ENCODE measurements around the gene B3GALT2. TPM values are rescaled to one million over a fixed set of nuclear protein-coding genes. Genes with fewer than 3 reads are reported as not detected.

Gene B3GALT2
- total and polyA plus RNA-seq, 2 donors (not counting 3 experiments of a cell fraction or from before 2014, with no cell fraction given), result not detected

DNA sequence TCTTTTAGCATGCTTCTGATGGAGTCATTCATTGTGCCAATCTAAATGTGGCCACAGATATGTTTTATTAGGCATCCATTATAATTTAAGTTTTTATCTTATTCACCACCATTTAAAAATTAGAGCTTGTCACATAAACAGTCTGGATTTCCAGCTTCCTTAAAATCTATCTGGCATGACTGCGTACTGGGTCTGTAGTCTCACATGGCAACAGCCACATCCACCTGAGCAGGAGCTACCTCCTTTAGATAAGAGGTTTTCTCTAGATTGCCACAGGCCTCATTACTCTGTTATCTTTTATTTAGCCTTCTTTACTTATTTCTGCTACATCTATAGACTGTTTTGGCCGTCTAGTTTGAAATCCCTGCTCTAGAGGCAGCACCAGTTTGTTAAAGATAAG, 29.1 kb downstream of the B3GALT2 start:
- BruUV-seq (replicated peaks), result no TSS peak
- Histone ChIP-seq H3K79me2 (ENCODE audit: control insufficient read depth, insufficient read depth, low read length) (peaks cover 21% of the 10 kb centered on the region), H3K27ac (ENCODE audit: insufficient read depth, low read depth, low read length) (no peak overlapping the region), H4K20me1 (replicated peaks; ENCODE audit: control insufficient read depth, extremely low read depth, insufficient read depth, low read length) (peaks cover 4% of the 10 kb centered on the region), H3K9ac (replicated peaks; ENCODE audit: extremely low read depth, insufficient read depth, low read length) (no peak overlapping the region), H3K4me3 (replicated peaks in 1 of 3; ENCODE audit: insufficient read depth in 1 of 3, low read depth in 1 of 3, low read length in 3 of 3) (no peak overlapping the region), H2AFZ (ENCODE audit: low read depth, low read length) (no peak overlapping the region), H3K4me1 (ENCODE audit: control insufficient read depth, extremely low read depth, insufficient read depth, low read length) (no peaks in the 10 kb centered on the region), H3K27me3 (ENCODE audit: control insufficient read depth in 2 of 2, insufficient read depth in 2 of 2, low read length in 2 of 2) (no peaks in the 10 kb centered on the region), H3K4me2 (ENCODE audit: insufficient read depth, low read length) (no peak overlapping the region), H3K9me3 (replicated peaks; ENCODE audit: control insufficient read depth, insufficient read depth, low read length) (no peaks in the 10 kb centered on the region), H3K9me1 (replicated peaks; ENCODE audit: control insufficient read depth, extremely low read depth, insufficient read depth, low read length) (no peaks in the 10 kb centered on the region), H3K36me3 (ENCODE audit: control insufficient read depth in 2 of 2, extremely low read depth in 1 of 2, insufficient read depth in 2 of 2, low read length in 2 of 2) (peaks cover 4 to 6% of the 10 kb centered on the region in 2 experiments)
- CTCF ChIA-PET, result interaction anchor here (1.0 to 2.9 kb wide), 3 partner anchors 8 to 27 kb away, joined by 4 to 14 read pairs (median 6); no protein-coding TSS in a partner anchor
- intact Hi-C loops (cut with micrococcal nuclease), result no loop called here
- TF ChIP-seq FOS (IDR thresholded peaks at IDR 0.05; ENCODE audit: borderline replicate concordance, insufficient read depth, low read length), result no peak
- TF ChIP-seq GATA2 (IDR thresholded peaks at IDR 0.05; ENCODE audit: insufficient read depth, insufficient read length, low read depth, low read length), result no peak
- DNase-seq (ENCODE audit: low read depth, low spot score) (no peak), FAIRE-seq (no peak)
- POLR2A ChIA-PET, result no interaction called here
- dilution Hi-C loops (cut with MboI; ENCODE audit: extremely low pct_ligation_motif_present, low sequenced_read_pairs), result no loop called here

DNA sequence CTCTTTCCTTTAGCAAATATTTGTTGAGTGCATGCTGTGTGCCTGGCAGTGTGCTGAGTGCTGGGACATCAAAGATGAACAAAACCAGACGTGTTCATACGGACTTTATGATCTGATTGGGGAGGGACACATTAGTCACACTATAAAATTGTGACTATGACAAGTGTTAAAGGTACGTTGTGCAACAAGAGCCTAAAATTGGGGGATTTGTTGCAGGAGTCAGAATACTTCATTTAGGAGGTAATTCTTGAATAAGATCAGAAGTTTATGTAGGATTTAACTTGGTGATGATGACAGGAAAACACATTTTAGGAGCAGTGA, 29.6 kb downstream of the B3GALT2 start:
- no peak overlapping the region for H3K4me3 ChIP-seq (replicated peaks in 1 of 3; ENCODE audit: insufficient read depth in 1 of 3, low read depth in 1 of 3, low read length in 3 of 3)
- no peak overlapping the region for H3K9ac ChIP-seq (replicated peaks; ENCODE audit: extremely low read depth, insufficient read depth, low read length)
- BruUV-seq (replicated peaks), result no TSS peak
- POLR2A ChIA-PET, result no interaction called here
- FAIRE-seq (no peak), DNase-seq (ENCODE audit: low read depth, low spot score) (no peak)
- CTCF ChIA-PET, result interaction anchor here (1.0 to 2.9 kb wide), 4 partner anchors 8 to 28 kb away, joined by 3 to 14 read pairs (median 5); no protein-coding TSS in a partner anchor
- no peaks in the 10 kb centered on the region for H3K9me3 ChIP-seq (replicated peaks; ENCODE audit: control insufficient read depth, insufficient read depth, low read length)
- dilution Hi-C loops (cut with MboI; ENCODE audit: extremely low pct_ligation_motif_present, low sequenced_read_pairs) (no loop called here), intact Hi-C loops (cut with micrococcal nuclease) (no loop called here)
- peaks cover 4 to 10% of the 10 kb centered on the region in 2 experiments for H3K36me3 ChIP-seq (ENCODE audit: control insufficient read depth in 2 of 2, extremely low read depth in 1 of 2, insufficient read depth in 2 of 2, low read length in 2 of 2)
- no peaks in the 10 kb centered on the region for H3K9me1 ChIP-seq (replicated peaks; ENCODE audit: control insufficient read depth, extremely low read depth, insufficient read depth, low read length)
- TF ChIP-seq JUN (IDR thresholded peaks at IDR 0.05; ENCODE audit: borderline replicate concordance, insufficient read depth, insufficient read length, low read depth) (no peak), POLR2A (IDR thresholded peaks at IDR 0.05; ENCODE audit: low read depth, low read length) (no peak), GATA2 (IDR thresholded peaks at IDR 0.05; ENCODE audit: insufficient read depth, insufficient read length, low read depth, low read length) (no peak)
- TF ChIP-seq, protein P1, sequence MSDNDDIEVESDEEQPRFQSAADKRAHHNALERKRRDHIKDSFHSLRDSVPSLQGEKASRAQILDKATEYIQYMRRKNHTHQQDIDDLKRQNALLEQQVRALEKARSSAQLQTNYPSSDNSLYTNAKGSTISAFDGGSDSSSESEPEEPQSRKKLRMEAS (IDR thresholded peaks at IDR 0.05; ENCODE audit: insufficient read depth, insufficient read length), result no peak
- H3K27ac ChIP-seq (ENCODE audit: insufficient read depth, low read depth, low read length), result no peak overlapping the region
- H3K27me3 ChIP-seq (ENCODE audit: control insufficient read depth in 2 of 2, insufficient read depth in 2 of 2, low read length in 2 of 2), result no peaks in the 10 kb centered on the region
- H3K4me2 ChIP-seq (ENCODE audit: insufficient read depth, low read length), result no peak overlapping the region
- H3K4me1 ChIP-seq (ENCODE audit: control insufficient read depth, extremely low read depth, insufficient read depth, low read length), result no peaks in the 10 kb centered on the region
- H4K20me1 ChIP-seq (replicated peaks; ENCODE audit: control insufficient read depth, extremely low read depth, insufficient read depth, low read length), result peaks cover 4% of the 10 kb centered on the region
- H3K79me2 ChIP-seq (ENCODE audit: control insufficient read depth, insufficient read depth, low read length), result peaks cover 21% of the 10 kb centered on the region
- H2AFZ ChIP-seq (ENCODE audit: low read depth, low read length), result no peak overlapping the region

Data from endothelial cell of umbilical vein (primary cell).